Neuron (in vitro differentiated cells): ENCODE measurements around the gene GNB3.

ENCODE experiments used
- H2AFZ ChIP-seq: one replicate; pipeline ENCODE4 v1.6.1; 2013; ENCODE audit warnings: low read depth, mild to moderate bottlenecking, inconsistent platforms, low read length, moderate library complexity
- H3K27me3 ChIP-seq: one replicate; pipeline ENCODE4 v1.6.1; 2013; ENCODE audit warnings: low read length; ENCODE audit not compliant: insufficient read depth
- H3K36me3 ChIP-seq: one replicate; pipeline ENCODE4 v1.6.1; 2013; ENCODE audit warnings: low read length; ENCODE audit not compliant: insufficient read depth
- H3K4me1 ChIP-seq: one replicate; pipeline ENCODE4 v1.6.1; 2013; ENCODE audit warnings: low read length; ENCODE audit not compliant: insufficient read depth
- H3K4me3 ChIP-seq: 2 replicates; pipeline ENCODE4 v1.5.1; 2013; ENCODE audit warnings: mild to moderate bottlenecking, low read length, moderate library complexity
- H3K9me3 ChIP-seq: one replicate; pipeline ENCODE4 v1.6.1; 2013; ENCODE audit warnings: low read length

GNB3 gene

DNA sequence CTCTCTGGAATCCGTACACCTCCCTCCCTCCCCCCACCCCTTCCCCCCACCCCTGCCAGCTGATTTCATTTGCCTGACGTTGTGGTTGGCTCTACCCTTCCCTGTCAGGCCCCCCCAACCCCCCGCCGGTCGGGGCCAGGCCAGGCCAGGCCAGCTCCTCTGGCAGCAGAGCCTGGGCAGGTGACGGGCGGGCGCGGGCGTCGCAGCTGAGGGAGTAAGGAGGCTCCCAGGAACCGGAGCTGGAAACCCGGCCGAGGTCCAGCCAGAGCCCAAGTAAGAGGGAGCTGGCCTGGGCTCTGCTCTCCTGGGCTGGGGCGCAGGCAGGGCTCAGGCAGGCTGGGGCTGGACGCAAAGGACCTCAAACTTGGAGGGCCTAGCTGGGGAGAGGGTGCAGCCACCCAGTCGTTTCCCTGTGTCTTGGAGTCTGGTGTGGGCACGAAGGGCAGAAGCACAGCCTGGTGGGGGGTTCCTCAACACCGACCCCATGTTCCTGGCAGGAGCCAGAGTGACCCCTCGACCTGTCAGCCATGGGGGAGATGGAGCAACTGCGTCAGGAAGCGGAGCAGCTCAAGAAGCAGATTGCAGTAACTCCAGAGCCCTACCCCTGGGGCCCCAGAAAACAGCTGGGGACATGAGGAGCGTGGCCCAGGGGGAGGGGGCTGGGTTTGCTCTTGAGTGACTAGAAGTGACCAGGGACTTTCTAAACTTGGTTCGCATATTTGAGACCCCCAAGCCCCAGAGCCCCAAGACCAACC, at the start of gene GNB3:
Gene GNB3 (plus strand): TSS at position 165 of the 755 bp plus-strand sequence. CDS start 363 bp downstream, at position 528.
- Histone ChIP-seq H2AFZ (no peak within 1 kb of the TSS), H3K36me3 (peaks cover 75% of the 10 kb centered on the region), H3K4me1 (peaks cover 8% of the 10 kb centered on the region), H3K4me3 (no peak within 1 kb of the TSS), H3K9me3 (no peaks in the 10 kb centered on the region), H3K27me3 (no peaks in the 10 kb centered on the region)

DNA sequence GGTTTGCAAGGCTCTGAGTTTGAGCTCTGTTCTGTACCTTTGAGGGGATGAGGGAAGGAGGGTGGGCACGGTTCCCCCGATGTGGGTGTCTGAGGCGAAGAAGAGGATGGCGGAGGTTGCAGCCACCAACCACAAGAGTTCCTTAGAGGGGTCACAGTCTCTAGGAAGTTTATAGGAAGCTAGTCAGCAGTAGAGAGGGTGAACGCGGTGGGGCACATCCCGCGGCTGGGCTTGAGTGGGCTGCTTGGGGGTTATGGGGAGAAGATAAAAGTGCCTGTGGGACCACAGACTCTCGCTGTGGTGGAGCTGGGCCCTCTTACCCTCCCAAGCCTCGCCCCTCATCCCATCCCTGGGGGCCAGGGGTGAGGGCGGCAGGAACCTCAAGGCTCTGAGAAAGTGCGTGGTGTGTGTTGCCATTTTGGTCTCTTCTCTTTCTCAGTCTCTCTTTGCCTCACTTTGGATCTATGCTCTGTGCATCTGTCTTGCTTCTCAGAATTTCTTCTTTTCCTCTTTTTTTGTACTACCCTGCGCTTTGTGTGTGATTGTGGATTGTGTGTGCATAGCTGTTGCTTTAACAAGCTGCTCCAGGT, 48.7 kb upstream of the GNB3 start:
- H3K4me3 ChIP-seq: peak overlapping the region; percentile 17

DNA sequence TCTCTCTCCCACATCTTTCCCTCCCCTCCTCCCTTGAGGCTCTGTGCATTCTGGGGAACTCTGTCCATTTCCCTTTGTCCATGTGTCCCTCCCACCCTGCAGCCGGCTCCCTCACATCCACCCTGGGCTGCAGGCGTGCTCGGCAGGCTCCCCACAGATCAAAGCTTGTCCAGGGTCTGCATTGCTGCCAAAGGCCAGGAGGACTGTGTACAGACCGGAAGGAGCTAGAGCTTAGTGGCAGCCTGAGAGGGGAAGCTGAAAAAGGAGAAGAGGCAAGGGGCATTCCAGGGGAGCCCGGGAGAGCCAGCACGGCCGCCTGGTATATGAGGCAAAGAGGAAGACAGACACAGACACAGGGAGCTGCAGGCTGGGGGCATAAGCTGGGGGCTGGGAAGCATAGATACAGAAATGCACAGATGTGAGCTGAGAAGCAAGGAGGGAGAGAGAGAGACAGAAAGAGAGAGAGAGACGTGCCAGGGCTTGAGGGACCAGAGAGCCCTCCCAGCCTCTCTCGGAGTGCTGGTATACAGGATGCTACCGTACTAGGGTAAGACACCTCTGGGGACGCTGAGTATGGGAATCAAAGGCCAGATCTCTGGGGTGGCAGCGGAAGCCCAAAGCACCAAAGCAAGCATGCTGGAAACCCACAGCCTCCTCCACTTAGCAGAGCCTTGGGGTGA, 48.1 kb upstream of the GNB3 start:
- Histone ChIP-seq H3K27me3 (no peaks in the 10 kb centered on the region), H3K36me3 (no peaks in the 10 kb centered on the region), H3K9me3 (no peaks in the 10 kb centered on the region), H2AFZ (peak overlapping the region; percentile 74), H3K4me3 (peak overlapping the region; percentile 17), H3K4me1 (peaks cover 14% of the 10 kb centered on the region)

More for the DNA sequence above, 48.7 kb upstream of the GNB3 start:
- no peaks in the 10 kb centered on the region for H3K9me3 ChIP-seq
- no peaks in the 10 kb centered on the region for H3K27me3 ChIP-seq
- H3K36me3 ChIP-seq: no peaks in the 10 kb centered on the region
- peak overlapping the region; percentile 74 for H2AFZ ChIP-seq
- peaks cover 16% of the 10 kb centered on the region for H3K4me1 ChIP-seq

DNA sequence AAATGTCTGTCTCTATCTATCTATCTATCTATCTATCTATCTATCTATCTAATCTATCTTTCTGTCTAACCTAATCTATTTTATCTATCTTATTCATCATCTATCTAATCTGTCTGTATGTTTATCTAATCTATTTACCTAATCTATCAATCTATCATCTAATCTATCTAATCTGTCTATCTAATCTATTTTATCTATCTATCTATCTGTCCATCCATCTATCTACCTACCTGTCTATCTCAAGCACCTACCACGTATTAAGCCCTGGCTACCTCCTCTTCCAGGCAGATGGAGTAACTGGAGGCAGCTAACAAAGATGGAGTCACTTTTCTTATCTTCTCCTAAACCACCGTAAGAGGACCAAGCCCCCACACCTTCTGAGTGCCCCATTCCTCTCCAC, 45.6 kb upstream of the GNB3 start:
- Histone ChIP-seq H3K4me1 (peaks cover 14% of the 10 kb centered on the region), H3K9me3 (no peaks in the 10 kb centered on the region), H3K27me3 (no peaks in the 10 kb centered on the region), H3K36me3 (no peaks in the 10 kb centered on the region), H2AFZ (no peak overlapping the region), H3K4me3 (no peak overlapping the region)

DNA sequence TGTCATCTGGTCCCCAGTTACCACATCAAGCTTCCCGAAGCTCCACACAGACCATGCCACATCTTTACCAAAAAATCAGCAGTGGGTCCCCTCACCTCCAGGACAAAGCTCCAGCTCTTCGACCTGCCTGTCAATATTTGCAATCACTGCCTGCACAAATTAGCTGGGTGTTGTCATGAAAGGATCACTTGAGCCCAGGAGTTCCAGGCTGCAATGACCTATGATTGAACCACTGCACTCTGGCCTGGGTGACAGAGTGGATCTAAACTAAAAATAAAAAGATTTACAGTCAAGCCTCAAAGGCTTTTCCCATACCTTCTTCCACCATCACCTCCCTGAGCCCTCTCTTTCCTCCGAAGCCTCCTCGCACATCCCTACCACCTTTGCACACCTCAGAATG, 44.1 kb upstream of the GNB3 start:
- Histone ChIP-seq H3K4me1 (peaks cover 14% of the 10 kb centered on the region), H3K9me3 (no peaks in the 10 kb centered on the region), H3K36me3 (no peaks in the 10 kb centered on the region), H3K27me3 (no peaks in the 10 kb centered on the region), H3K4me3 (no peak overlapping the region), H2AFZ (no peak overlapping the region)

DNA sequence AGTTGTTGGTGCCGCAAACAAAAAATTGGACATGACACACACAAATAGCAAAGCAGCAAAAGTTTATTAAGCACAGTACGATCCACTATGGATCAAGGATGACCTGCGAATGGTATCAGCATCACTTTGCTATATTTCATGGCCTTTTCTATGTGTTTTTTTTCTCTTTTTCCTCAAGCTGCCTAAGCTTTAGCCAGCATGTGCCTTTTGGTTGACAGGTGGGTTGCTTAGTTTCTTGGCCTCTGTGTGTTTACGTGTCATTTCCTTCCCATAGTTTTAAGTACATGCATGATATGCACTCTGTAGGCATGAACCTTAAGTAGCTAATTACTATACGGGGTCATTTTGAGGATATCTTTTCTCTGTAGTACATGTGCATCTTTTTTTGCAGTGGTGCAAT, 41.6 kb upstream of the GNB3 start:
- no peaks in the 10 kb centered on the region for H3K36me3 ChIP-seq
- no peak overlapping the region for H3K4me3 ChIP-seq
- H3K4me1 ChIP-seq: no peaks in the 10 kb centered on the region
- H3K27me3 ChIP-seq: no peaks in the 10 kb centered on the region
- no peaks in the 10 kb centered on the region for H3K9me3 ChIP-seq
- no peak overlapping the region for H2AFZ ChIP-seq

DNA sequence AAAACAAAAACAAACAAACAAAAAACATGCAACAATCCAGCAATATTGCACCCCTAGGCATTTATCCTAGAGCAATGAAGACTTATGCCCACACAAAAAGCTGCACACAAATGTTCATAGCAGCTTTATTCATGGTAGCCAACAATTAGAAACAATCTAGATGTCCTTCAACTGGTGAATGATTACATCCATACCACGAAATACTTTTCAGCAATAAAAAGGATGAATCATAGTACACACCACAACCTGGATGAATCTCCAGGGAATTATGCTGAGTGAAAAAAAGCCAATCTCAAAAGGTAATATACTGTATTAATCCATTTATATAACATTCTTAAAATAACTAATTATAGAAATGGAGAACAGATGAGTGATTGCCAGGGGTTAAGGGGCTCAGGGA, 33.6 kb upstream of the GNB3 start:
- H3K4me3 ChIP-seq: no peak overlapping the region
- no peak overlapping the region for H2AFZ ChIP-seq
- no peaks in the 10 kb centered on the region for H3K27me3 ChIP-seq

DNA sequence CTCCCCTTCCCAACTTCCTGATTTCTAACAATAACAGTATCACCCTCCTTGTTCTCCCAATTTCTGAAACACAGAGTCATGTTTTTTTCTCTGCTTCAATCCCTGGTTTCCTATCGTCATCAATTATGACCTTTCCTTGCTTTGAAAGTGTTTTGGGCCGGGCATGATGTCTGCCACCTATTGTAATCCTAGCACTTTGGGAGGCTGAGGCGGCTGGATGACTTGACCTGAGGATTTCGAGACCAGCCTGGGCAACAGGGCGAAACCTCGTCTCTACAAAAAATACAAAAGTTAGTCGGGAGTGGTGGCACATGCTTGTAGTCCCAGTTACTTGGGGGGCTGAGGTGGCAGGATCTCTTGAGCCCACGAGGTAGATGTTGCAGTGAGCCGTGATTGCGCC, 31.7 kb upstream of the GNB3 start:
- Histone ChIP-seq H3K27me3 (no peaks in the 10 kb centered on the region), H3K36me3 (no peaks in the 10 kb centered on the region), H2AFZ (no peak overlapping the region), H3K4me3 (no peak overlapping the region), H3K9me3 (no peaks in the 10 kb centered on the region), H3K4me1 (no peaks in the 10 kb centered on the region)

More for the DNA sequence above, 33.6 kb upstream of the GNB3 start:
- H3K9me3 ChIP-seq: no peaks in the 10 kb centered on the region
- H3K36me3 ChIP-seq: no peaks in the 10 kb centered on the region
- H3K4me1 ChIP-seq: no peaks in the 10 kb centered on the region

DNA sequence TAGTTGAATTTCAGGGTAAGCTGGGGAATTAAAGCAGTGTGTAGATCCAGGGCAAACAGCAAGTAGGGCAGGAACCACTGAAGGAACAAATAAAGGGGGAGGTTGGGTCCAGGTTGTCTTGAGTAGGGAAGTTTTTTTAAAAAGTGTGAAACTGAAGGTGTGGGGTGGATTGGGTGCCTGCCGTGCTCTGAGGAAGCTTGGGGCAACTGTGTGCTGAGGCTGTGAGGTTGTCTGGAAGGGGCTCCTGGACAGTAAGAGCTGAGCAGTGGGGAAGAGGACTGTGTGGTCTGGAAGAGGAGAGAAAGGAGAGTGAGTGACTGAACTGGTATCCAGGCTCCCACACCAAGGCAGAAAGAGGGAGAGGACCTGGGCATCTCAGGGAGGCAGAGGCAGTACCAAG, 30.0 kb upstream of the GNB3 start:
- no peaks in the 10 kb centered on the region for H3K4me1 ChIP-seq

DNA sequence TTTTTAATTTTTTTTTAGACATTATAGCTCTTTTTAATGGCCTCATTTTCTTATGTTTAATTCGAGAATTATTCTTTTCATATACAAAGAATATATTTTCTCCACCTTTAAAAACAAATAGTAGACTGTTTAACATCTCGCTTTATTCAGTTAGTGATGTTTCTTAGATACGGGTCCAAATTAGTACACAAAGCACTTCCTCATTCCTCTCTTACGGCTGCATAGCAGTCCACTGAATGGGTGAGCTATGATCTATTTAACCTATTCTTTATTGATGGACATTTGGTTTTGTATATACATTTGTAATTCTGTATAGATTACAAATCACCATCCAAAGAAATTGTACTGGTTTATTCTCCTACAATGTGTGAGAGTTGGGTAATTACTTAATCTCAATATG, 27.4 kb upstream of the GNB3 start:
- Histone ChIP-seq H3K36me3 (no peaks in the 10 kb centered on the region), H3K27me3 (no peaks in the 10 kb centered on the region), H2AFZ (no peak overlapping the region), H3K4me1 (peaks cover 7% of the 10 kb centered on the region), H3K9me3 (no peaks in the 10 kb centered on the region), H3K4me3 (no peak overlapping the region)

More for the DNA sequence above, 30.0 kb upstream of the GNB3 start:
- Histone ChIP-seq H3K27me3 (no peaks in the 10 kb centered on the region), H3K9me3 (no peaks in the 10 kb centered on the region), H2AFZ (no peak overlapping the region), H3K36me3 (no peaks in the 10 kb centered on the region), H3K4me3 (no peak overlapping the region)

DNA sequence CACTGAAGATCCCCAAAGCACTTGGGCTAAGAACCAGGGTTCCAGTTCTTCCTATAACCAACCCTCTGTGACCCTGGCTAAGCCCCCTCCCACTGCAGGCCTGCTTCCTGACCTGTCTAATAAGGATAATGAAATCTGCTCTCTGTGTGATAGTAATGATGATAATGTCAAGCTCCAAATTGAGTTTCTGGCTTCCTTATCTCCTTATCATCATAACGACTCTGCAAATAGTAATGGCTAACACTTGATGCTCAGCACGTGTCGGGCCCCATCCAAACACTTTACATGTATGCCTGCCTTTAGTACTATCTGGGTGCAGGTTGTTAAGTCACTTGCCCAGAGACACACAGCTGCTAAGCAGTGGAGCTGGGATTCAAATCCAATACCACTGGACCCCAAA, 24.1 kb upstream of the GNB3 start:
- no peak overlapping the region for H2AFZ ChIP-seq
- H3K36me3 ChIP-seq: no peaks in the 10 kb centered on the region
- H3K9me3 ChIP-seq: no peaks in the 10 kb centered on the region
- no peaks in the 10 kb centered on the region for H3K27me3 ChIP-seq
- H3K4me3 ChIP-seq: no peak overlapping the region
- H3K4me1 ChIP-seq: peaks cover 33% of the 10 kb centered on the region

DNA sequence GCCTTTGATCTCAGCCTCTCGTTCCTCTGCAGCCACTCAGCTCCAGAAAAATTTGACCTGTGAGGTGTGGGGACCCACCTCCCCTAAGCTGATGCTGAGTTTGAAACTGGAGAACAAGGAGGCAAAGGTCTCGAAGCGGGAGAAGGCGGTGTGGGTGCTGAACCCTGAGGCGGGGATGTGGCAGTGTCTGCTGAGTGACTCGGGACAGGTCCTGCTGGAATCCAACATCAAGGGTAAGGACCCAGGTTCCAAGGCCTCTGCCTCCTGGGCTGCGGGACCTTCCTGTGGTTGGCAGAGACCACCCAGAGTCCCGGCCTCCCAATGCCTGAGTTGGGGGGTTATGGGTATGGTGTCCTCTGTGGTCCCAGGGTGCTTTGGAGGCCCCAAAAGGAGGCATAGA, 23.6 kb upstream of the GNB3 start:
- H3K27me3 ChIP-seq: no peaks in the 10 kb centered on the region
- no peak overlapping the region for H2AFZ ChIP-seq
- H3K36me3 ChIP-seq: no peaks in the 10 kb centered on the region

DNA sequence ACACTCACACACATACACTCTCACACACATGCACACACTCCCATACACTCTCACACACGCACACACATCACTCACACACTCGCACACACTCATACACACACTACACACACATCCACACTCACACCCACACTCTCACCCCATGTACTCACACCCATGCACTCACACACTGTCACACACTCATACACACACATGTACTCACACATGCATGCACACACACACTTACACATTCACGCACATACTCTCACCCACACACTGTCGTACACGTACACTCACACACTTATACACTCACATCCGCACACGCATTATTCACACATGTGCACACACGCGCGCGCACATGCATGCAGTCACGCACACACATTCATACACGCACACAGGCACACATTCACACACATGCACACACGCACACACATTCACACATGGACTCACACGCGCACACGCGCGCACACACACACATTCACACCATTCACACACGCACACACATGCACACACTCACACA, 23.0 kb upstream of the GNB3 start:
- H3K27me3 ChIP-seq: no peaks in the 10 kb centered on the region
- H3K9me3 ChIP-seq: no peaks in the 10 kb centered on the region
- H3K4me1 ChIP-seq: peaks cover 41% of the 10 kb centered on the region
- no peak overlapping the region for H3K4me3 ChIP-seq
- no peaks in the 10 kb centered on the region for H3K36me3 ChIP-seq
- no peak overlapping the region for H2AFZ ChIP-seq

More for the DNA sequence above, 23.6 kb upstream of the GNB3 start:
- Histone ChIP-seq H3K9me3 (no peaks in the 10 kb centered on the region), H3K4me1 (peaks cover 37% of the 10 kb centered on the region), H3K4me3 (no peak overlapping the region)
